Gastroesophageal sphincter (tissue), 3 donors: ENCODE data around the gene FRZB.

Experiments used
- CTCF ChIP-seq, 4 experiments: fragments of 200-600 bp in 2 of 4; fragments of 450-650 bp in 2 of 4; sonication (generic) in 1 of 4; IDR thresholded peaks; one replicate each; pipeline ENCODE4 v1.5.1; 2017 to 2019; ENCODE audit warnings: antibody characterized with exemption in 4 of 4, mild to moderate bottlenecking in 2 of 4, moderate library complexity in 2 of 4
- EP300 ChIP-seq: sonication (generic); formaldehyde crosslinking; IDR thresholded peaks from one replicate; pipeline ENCODE4 v1.6.1; 2017; ENCODE audit warnings: antibody characterized with exemption, mild to moderate bottlenecking
- POLR2AphosphoS5 ChIP-seq: sonication (generic); formaldehyde crosslinking; IDR thresholded peaks from one replicate; pipeline ENCODE4 v1.6.1; 2017; ENCODE audit warnings: antibody characterized with exemption

DNA sequence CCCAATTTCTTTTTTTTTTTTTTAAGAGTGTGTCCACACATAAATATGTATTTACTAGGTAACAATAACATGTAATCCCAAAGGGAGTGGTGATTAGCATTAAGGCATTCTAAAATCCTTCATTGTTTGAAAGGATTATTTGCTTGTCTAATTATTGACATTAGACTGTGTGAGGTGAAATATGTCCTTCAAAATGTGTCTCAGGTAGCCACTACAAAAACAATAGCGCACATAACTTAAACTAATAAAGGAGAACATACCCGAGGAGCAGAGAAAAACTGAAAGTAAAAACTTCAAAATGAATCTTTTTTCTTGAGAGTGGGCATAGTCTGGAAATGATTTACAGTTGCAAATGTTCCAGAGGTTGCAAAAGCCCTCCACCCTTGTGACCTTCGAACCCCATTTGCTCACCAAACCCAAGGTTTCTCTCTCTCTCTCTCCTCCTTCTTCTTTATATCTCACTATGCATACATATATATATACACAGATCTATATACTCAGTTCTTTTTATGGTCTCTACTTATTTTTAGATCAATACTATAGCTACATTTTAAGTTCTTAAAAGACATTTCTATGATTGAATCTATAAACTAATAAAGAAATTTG is 24.4 kb upstream of the FRZB start:
- no peak for TF ChIP-seq CTCF (IDR thresholded peaks at IDR 0.05)
- no peak for TF ChIP-seq POLR2AphosphoS5
- no peak for TF ChIP-seq EP300
